Activated CD8-positive, alpha-beta memory T cell treated with anti-CD3 and anti-CD28 coated beads, Interleukin-2, amount 50 U/mL, for 48 hours (primary cell): ENCODE measurements around the gene LRRC7.
"Not testable (repeated sequence)": the region's sequence is repeated elsewhere in the genome, so short reads cannot be mapped to it uniquely, and the experiment has no call there.

ENCODE experiments used
- DNase-seq: peaks from one replicate; pipeline ENCODE4 v3.0.0-alpha.2; 2020

The LRRC7 gene

GRCh38 chr1:69987881-69988280 is 420.2 kb downstream of the LRRC7 start:
- DNase-seq, result no peak

DNA sequence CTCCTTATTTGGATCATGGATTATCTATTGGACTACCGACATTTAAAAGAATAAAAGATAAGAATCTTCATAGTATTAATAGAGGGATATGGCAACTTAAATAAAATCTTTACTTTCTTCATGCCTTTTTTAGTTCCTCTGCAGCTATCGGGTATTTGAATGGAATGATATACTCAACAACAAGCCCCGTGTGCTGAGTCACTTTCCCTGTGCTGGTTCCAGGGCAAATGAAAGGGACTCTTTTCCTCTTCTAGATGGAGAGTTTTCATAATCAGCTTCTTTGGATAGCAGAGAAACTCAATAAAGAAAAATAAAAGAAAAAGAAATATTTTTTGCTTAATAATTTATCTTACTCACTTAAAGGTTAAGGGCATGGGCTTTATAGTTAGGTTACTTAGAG is 423.9 kb downstream of the LRRC7 start:
- no peak for DNase-seq

GRCh38 chr1:69992594-69992993 is 424.9 kb downstream of the LRRC7 start:
- DNase-seq, result no peak

- no peak for DNase-seq
Observed at GRCh38 chr1:69993810-69994209, 426.1 kb downstream of the LRRC7 start.

DNA sequence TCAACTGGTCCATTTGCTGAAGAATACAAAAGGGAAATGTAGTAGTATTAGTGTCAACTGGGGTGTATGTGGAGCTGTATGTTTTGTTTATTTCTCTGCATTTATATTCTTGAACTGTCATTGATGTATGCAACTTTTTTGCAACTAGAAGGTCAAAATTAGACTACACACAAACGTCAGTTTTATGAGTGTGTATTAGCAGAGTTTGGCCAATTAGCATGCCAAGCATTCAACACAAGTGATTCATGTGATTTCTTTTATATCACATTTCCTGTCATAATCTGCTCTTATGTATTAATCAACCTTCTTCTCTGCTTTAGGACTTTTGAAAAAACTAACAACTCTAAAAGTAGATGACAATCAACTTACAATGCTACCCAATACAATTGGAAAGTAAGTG is 426.5 kb downstream of the LRRC7 start:
- no peak for DNase-seq

DNA sequence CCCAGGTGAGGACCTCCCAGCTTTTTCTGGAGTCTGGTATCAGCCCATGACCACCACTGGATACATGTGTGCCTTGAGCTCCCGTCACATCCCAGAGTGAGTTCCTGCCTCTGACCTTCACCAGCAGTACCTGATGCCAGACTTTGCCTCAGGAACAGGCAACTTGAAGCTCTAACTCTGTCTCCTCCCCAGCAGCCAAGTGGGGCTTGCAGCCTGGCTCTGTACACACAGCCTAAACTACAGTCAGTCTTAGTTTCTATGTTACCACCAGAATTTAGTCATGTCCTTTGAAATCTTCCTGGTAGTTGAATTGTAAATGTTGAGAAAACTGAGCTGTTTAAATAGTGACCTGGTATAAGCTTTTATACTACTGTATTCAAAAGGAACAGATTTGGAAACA is 431.1 kb downstream of the LRRC7 start:
- DNase-seq, result no peak

DNA sequence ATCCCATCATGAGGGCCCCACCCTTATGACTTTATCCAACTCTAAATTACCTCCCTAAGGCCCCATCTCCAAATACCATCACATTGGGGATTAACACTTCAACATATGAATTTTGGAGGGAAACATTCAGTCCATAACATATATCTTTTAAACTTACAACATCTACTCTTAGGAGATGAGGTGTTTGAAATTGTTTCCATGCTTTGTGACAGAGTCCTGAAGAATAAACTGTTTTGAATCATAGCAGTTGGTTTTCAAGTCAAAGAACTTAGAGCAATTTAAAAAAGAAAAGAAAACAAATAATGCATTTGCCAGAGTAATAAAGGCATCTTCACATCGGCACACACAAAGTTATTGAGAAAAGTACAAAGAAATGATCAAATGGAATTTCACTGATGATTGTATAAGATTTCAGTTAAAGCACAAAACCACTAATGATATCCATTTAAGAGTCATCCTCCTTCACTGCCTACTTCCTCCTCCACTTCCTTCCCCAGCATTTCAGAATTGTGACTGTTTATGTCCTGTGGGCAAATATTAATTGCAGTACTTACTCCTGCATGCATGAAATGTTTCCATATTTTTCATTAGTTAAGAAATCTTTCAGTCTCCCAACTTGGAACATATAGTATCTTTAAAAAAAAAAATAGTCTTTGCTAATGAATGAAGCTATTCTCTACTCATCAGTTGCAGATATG is 435.6 kb downstream of the LRRC7 start:
- DNase-seq, result no peak

GRCh38 chr1:70005386-70006034 is 437.8 kb downstream of the LRRC7 start:
- no peak for DNase-seq

- no peak for DNase-seq
Observed at GRCh38 chr1:70008660-70009059, 440.9 kb downstream of the LRRC7 start.

DNA sequence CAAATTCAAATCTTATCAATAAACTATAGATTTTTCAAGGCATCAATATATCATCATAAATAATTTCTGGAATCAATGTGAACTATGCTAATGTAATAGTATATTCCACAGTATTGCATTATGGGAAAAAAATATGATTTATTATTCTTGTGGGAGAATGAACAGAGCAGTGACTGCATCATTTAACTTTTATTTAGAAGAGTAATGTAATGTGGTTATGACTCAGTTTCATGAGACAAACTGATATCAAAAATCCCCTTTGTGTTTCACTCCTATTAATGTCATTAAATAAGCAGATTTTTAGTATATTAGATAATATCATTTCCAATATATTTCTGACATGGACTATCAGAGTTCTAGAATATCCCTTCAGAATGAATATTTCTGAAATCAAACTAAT is 450.0 kb downstream of the LRRC7 start:
- DNase-seq, result no peak

- no peak for DNase-seq
Observed at GRCh38 chr1:70024272-70024671, 456.6 kb downstream of the LRRC7 start.

DNA sequence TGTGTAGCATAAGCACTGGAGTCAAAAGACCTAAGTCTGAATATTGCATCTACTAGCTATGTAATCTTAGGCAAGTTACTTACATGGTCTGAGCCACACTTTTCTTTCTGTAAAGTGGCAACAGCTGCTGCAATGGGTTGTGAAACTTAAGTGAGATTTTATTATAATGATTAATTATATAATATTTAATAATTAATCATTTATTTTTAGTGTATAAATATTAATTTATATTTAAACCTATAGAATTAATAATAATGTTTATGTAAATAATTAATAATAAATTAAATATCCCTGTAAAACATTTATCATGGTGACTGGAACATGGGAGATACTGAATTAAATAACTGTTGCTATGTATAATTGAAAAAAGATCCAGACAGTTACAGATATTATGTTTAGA is 457.3 kb downstream of the LRRC7 start:
- no peak for DNase-seq

DNA sequence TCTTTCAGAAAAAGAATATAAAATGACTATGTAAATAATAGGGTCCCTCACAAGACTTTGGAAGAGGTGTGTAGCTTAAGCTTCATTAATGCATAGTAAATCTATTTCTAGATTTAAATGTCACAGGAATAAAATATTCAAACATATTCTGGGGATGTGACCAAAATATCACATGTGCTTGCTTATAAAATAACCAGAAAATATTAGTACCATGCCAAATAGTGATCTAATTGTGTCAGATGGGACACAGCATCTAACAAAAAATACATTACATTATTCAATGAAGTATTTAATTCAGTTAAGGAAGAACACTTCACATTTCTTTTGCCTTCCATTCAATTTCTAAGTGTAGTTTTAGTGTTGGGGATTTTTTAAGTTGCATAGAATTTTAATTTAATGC is 458.1 kb downstream of the LRRC7 start:
- no peak for DNase-seq

GRCh38 chr1:70033266-70033873 is 465.6 kb downstream of the LRRC7 start:
- no peak for DNase-seq

DNA sequence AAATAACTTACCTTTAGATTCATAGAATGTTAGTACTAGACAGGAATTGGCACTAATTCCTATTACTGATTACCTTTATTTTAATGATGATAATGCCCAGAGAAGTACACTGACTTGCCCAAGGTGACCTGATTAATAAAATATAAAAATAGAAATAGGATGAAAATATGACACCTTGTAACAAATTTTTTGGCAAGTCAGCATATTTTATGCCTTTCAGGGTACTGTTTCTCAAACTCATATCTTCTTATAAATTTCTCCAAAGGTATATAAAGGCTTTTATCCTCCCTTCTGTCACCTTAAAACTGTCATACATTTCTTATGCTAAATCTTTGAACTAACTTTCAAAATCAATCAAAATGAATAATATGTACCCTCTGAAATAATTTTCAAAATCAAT is 466.2 kb downstream of the LRRC7 start:
- DNase-seq, result no peak

DNA sequence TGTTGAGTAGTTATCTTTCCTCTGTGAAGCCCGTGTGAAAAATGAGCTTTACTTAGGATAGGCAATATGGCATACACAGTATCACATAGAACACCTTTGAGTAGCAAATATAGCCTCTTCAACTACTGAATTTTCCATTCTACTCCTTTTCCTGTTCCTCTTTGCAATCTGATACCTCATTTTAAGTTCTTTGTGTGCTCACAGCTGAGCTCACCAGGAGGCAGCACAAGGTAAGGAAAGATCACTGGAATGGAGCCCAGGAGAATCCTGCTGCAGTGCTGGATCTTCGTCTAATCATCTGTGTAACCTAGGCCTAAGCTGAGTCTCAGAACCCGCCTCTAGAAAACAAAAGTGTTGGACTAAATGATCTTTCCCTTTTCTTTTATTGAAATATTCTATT is 466.7 kb downstream of the LRRC7 start:
- no peak for DNase-seq

- no peak for DNase-seq
Observed at GRCh38 chr1:70038025-70038424, 470.3 kb downstream of the LRRC7 start.

DNA sequence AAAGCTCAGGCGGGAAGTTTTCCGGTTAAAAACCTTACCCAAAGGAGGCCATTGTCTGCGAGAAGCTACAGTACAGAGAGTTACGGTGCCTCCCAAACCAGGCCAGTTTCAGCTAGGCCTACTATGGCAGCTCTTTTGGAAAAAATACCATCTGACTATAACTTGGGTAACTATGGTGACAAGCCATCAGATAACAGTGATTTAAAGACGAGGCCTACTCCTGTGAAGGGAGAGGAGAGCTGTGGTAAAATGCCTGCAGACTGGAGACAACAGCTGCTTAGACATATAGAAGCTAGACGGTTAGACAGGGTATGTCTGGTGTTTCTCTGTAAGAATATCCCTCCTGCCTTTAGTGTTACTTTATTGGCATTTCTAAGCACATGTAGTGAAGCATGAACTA is 471.8 kb downstream of the LRRC7 start:
- DNase-seq, result no peak

DNA sequence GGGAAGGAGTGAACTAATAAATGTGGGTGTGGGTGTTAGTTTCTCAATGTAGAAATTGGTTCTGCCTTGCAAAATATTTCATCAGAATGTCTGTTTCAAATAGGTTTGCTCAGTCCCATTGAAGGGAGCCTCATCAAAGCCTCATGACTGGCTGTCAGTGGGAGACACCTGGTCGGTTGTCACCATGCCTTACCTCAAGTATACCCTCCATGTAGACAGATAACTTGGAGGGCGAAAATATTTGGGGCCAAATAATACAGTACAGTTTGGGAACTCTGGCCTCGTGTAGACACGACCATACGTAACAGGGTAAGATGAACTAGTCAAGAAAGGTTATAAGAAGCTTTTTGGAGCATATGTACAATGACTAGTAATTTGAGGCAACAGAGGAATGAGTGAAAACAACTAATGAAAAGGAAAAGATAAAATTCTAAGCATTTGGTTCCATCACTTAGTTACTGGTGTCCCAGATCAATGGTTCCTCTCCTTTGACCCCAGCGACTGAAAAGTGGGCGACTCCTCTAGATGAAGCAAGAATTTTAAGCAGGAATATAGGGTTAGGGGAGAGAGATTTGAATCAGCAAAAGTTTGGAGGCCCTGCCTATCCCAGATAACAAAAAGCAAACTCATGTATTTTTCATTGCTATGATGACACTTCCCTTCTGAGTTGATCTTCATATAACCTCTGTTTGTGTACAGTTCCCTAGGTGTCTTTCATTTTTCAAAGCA is 473.8 kb downstream of the LRRC7 start:
- no peak for DNase-seq

DNA sequence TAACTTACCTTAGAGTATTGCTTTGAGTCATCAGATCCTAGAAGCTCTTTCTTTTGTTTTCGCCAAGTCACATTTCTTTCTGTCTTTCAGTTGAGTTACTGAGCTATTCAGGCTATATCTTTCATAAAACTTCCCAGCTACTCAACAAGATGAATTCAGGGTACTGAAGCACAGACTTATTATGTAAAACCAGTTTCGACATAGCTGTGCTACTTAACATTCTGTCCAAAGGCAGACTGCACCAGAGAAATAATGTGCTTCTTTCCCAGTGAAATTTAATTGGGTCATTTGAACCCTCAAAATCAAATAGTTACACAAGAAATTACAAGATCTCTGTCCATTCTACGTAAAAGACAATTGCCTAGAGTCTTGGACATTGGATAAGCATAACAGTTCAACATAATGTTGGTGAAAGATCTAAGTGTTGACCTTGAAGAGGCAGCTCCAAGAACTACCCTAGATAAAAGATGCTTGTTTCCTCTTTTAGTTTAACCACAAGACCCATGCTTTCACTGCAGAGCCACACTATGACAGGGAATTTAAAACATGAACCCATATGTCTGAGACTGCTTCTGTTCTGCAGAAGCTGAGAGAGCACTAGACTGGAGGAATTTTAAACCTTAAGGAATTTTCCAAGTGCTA is 474.5 kb downstream of the LRRC7 start:
- no peak for DNase-seq

DNA sequence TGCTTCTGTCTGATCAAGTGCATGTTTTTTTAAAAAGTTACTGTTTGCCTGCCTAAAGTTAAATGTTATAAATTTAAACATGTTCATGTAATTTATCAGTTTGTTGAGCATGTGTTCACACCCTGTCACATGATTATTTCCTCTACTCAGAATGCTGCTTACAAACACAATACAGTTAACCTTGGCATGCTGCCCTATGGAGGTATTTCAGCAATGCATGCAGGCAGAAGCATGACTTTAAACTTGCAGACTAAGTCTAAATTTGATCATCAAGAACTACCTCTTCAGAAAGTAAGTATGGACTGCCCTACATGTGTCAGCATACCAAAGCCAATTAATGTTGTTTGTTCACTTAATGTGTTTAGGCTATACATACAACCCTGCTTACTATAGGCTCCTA is 476.1 kb downstream of the LRRC7 start:
- DNase-seq, result no peak

DNA sequence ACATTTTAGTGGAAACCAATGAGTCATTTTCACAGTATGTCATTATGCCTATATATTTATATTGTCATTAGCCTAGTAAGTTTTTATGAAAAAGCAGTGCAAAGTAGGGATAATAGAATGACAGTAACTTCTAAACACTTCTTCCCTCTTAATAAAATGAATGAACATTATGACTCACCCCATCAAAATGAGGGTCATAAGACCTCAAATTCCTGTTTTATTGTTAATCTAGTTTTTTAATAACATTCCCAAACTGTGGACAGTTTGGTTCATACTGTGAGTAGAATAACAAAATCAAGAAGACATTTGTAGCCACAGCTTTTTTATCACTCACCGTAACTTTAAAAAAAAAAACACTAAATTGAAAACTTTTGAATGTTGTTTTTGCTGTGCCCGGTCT is 477.1 kb downstream of the LRRC7 start:
- no peak for DNase-seq

GRCh38 chr1:70045581-70045980 is 477.9 kb downstream of the LRRC7 start:
- DNase-seq, result not testable (repeated sequence)
